ENCODE measurements around the gene WDR37.

WDR37 gene

DNA sequence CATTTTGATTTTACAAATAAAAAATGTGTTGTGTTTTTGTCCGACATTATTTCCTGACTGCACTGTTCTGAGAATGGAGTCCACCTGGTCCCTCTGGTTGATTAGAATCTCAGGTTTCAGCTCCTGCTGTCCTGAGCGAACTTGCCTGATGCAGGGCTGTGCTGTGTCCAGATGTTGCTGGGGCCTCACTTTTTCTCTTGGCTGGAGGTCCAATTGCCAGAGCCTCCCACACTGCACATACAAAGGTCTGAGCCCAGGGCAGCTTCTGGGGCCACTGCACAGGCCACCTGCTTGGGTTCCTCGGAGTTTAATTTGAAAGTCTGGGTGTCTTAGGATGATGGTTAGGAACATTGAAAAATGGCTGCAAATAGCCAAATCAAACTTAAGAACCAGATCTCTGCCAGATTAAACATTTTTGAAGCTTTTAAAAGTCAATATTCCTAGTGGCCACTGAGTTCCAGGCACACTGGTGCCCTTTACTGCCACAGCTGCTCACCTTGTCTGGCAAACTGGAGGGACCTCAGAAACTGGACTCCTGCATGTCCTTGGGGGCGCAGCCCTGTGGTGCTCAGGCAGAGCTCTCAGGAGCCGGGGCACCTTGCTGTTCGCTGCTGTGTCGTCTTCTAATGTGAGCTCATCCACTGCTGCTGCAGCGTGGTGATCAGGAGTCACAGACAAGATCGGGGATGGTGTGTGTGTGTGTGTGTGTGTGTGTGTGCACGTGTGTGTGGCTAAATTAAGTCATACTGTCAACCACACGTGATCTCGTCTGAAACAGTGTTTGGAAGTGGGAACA, 75.0 kb downstream of the WDR37 start:
- DNase-seq, result no peak

DNA sequence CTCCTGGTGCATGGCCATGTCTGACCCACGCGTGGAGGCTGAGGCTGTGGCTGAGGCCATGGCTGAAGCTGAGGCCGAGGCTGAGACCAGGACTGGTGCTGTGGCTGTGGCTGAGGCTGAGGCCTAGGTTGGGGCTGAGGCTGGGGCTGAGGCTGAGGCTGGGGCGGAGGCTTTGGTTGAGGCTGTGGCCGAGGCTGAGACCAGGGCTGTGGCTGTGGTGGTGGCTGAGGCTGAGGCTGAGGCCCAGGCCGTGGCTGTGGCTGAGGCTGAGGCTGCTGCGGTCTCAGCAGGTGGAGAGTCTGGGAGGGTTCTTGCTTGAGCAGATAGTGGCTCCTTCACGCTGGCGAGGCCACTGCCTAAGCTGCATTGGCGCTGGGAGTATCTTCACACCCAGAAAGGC, 76.4 kb downstream of the WDR37 start:
- no peak for DNase-seq

GRCh38 chr10:1133495-1134045, 77.4 kb downstream of the WDR37 start:
- DNase-seq, result no peak

DNA sequence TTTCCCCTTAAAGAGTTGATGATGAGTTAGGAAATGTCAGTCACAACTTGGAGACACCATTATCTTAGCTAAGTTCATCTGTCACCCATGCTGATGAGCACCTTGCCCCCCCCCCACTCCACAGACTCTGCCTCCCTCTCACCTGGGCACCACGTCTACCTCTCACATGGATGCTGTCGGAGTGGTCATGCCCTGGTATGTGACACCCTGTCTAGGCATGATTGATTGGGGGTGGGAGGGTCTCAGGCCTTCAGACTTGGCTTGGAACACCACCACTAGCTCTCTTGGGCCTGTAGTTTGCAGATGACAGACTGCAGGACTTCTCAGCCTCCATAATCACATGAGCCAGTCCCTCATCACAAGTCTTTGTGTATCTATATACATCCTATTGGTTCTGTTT, 78.0 kb downstream of the WDR37 start:
- DNase-seq, result no peak

GRCh38 chr10:1136268-1136667, 80.1 kb downstream of the WDR37 start:
- no peak for DNase-seq

- DNase-seq, result no peak
These were observed 81.4 kb downstream of the WDR37 start for GRCh38 chr10:1137499-1138163.

DNA sequence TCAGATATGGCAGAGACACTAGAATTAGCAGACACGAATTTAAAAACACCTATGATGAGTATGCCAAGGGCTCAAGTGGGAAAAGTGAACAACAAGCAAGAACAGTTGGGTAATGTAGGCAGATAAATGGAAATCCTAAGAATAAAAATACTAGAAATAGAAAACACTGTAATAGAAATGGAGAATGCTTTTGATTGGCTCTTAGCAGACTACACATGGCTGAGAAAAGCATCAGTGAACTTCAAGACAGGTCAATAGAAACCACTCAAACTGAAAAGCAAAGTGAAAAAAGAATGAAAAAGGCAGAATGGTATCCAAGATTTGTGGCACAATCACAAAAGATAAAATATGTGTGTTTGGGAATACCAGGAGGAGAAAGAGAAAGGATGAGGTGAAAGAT, 82.3 kb downstream of the WDR37 start:
- no peak for DNase-seq

DNA sequence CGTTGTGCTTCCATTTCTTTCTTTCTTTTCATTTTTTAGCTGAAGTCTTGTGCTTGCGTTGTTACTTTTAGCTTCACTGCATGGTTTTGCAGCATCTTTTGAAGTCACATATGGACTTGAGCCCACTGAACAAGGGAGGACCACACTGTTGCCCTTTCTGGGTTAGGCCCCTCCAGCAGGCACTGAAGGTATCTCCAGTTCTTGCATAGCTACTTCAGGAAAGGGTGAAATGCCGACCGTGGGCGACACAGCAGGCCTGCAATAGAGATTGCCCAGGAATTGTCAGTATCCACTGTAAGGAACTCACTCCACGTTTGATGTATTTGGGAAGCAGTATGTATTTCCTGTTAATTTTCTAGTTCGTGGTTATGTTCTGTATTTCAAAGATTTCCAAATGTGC, 85.1 kb downstream of the WDR37 start:
- no peak for DNase-seq

GRCh38 chr10:1141701-1142100, 85.5 kb downstream of the WDR37 start:
- DNase-seq, result no peak

DNA sequence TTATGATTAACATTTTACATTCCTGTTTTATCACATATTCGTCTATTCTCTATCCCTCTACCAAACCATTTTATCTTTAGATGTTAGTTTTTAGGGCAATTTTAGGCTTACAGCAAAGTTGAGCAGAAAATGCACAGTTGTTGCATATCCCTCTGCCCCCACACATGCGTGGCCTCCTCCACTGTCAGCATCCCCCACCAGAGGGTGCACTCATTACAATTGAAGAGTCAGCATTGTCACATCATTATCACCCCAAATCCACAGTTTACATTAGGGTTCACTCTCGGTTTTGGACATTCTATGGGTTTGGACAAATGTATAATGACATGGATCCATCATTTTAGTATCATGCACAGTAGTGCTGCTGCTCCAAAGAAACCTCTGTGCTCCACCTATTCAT, 86.4 kb downstream of the WDR37 start:
- peak; percentile 10 for DNase-seq

GRCh38 chr10:1147810-1148209, 91.6 kb downstream of the WDR37 start:
- no peak for DNase-seq

GRCh38 chr10:1148855-1149605, 92.8 kb downstream of the WDR37 start:
- no peak for DNase-seq

DNA sequence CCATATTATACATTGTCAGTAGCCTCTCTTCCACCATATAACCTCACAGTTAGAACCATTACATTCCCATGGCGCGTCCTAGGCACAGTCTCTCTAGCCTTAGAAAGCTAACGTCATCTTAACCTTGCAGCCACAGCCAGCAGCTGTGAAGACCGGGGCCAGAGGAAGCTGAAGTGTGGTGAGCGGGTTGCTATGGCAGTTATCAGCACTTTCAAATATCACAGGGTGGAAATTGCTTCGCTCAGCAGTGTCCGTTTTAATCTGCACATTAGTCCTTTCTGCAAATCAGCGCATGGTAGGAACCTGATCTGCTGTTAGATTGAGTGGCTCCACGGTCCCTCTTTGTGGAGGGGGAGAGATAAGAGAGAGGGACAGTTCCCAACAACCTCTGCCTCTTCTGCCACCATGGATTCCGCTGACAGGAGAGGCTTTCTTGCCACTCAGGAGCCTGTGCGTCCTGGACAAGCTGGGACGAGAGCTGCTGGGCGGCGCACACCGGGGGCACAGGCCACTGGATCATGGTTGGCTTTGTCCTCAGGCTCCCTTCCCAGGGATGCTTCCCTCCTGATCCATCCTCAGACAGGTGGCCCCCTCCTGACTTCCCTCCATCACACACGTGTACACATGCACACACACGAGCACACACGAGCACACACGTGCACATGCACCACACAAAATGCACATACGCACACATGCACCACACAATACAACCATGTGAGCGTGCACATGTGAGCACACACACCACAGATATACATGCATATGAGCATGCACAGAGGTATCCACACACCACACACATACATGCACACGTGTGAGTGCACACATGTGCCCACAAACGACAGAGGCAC, 93.8 kb downstream of the WDR37 start:
- peak; percentile 51 for DNase-seq

GRCh38 chr10:1150638-1150955, 94.4 kb downstream of the WDR37 start:
- DNase-seq, result no peak

DNA sequence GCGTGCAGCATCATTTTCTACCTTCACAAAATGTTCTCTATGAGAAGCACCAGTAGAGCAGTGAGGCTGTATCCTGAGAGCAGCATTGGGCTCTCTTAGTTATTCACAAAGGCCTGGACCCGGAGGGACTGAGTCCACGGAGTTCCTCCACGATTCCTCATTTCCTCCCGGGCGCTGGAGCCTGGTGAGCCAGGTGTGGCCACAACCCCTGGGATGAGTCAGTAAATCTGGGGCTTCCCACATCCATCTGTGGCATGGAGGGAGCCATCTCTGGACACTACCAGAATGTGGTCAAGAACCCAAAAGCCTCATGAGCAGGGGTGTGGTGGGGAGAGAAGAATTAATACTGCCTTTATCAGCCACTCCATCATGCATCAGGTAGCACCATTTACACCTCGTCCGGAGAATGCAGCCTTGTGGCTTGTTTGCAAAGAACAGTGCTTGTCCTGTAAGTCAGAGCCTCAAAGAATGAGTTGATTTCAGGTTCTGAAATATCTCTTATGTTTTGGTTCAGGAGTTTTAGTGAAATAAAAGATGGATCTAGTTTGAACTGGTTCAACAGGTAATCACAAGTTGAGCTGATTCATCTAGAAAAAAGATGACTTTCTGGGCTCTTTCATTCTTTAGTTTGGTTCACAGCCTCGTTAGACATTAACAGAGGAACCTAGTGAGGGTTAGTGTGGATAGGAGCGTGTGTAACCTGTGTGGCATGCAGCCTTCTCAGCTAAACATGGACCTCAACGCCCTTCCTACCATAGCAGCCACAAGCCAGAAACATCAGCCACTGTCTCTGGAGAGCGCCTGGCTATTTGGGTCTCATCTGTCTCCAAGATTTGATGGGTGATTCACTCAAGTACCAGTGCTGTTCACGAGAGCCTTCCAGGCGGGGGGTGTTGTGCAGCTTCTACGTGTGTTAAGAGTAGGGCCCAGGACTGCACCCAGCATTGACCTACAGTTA, 95.2 kb downstream of the WDR37 start:
- DNase-seq, result no peak

GRCh38 chr10:1152386-1153250, 96.4 kb downstream of the WDR37 start:
- DNase-seq, result no peak

DNA sequence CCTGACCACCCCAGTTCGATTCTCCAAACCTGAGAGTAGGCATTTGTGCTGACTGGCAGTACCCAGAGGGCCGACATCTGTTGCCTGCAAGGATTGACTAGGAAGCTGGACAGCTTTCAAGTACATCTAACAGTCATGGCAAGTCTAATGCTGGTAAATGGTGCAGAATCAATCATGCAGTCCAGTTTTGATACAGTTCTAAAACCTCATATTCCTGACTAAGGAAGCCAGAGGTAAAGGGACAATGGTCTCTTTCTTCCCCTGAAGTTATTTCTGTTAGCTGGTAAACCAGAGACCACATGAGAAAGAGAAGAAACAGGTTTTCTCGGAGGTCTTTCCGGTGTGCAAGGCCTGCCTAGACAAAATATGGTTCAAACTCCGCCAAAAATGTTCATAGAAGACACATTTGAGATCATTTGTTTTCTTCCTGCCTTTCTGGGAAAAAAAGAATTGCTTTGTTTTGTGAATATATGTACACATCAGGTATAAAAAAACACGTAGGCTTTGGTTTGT, 97.1 kb downstream of the WDR37 start:
- DNase-seq, result no peak

- DNase-seq, result no peak
These were observed 97.7 kb downstream of the WDR37 start for GRCh38 chr10:1153805-1154351.

DNA sequence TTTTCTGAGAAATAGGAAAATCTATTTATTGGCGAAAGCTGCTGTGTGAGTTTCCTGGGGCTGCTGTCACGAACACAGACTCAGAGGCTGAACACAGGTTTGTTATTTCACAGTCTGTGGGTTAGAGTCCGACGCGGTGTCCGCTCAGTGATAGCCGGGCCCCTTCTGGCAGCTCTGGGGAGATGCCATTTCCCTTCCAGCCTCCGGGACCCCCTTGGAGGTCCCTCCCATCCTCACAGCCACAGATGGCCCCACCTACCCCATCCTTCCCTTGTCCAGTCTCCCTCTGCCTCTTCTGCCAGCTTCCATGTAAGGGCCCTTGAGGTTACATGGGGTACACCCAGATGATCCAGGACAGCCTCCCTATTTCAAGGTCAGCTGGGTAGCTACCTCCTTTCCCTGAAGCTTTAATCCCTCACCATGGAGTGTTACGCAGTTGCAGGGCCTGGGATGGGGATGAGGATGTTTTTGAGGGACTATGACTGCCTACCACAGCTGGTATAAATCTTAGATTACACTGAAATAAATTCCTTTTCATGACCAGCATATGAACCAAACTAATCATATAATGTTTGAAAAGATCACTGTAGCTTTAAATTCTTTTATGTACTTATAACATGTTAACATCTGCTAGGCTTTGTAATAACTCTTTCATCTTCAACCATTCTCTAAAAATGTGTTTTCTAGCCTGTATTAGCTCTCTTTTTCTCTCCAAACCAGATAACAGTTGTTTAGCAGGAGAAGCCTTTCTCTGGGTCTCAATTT, 98.5 kb downstream of the WDR37 start:
- DNase-seq, result no peak
